ENCODE measurements around the gene KATNAL1. TPM values are rescaled to one million over a fixed set of nuclear protein-coding genes. Genes with fewer than 3 reads are reported as not detected.

Gene KATNAL1
- total and polyA plus RNA-seq, 10 of the 15 experiments (the other 5 are each of a cell fraction or from before 2014, with no cell fraction given): 6.5 to 18.7 (median 11.7) TPM

GRCh38 chr13:30193279-30194234 is 113.8 kb downstream of the KATNAL1 start (continued):
- TF ChIP-seq RELB (IDR thresholded peaks at IDR 0.05; ENCODE audit: low read depth) (peak; percentile 71; the same call in 1 of the 2 replicates), ZNF687 (IDR thresholded peaks at IDR 0.05) (peak; percentile 97), CUX1 (IDR thresholded peaks at IDR 0.05; ENCODE audit: insufficient replicate concordance, low read depth, low read length) (peak; percentile 43), NFIC (IDR thresholded peaks at IDR 0.05; ENCODE audit: low read depth, low read length) (peak; percentile 90), BHLHE40 (IDR thresholded peaks at IDR 0.05; ENCODE audit: borderline replicate concordance in 1 of 2, low read depth in 2 of 2, low read length in 1 of 2) (peak; percentile 78 to 83), PBX3 (IDR thresholded peaks at IDR 0.05; ENCODE audit: insufficient replicate concordance, low read depth, low read length) (peak; percentile 14), CREM (IDR thresholded peaks at IDR 0.05; ENCODE audit: low read depth) (peak; percentile 54; the same call in 1 of the 2 replicates), ZNF384 (IDR thresholded peaks at IDR 0.05; ENCODE audit: borderline replicate concordance, low read depth, low read length) (peak; percentile 51), MEF2B (IDR thresholded peaks at IDR 0.05; ENCODE audit: partially characterized antibody, poor library complexity, severe bottlenecking) (peak; percentile 95), IKZF1 (conservative IDR thresholded peaks at IDR 0.05) (peak; percentile 49; the same call in 1 of the 2 replicates), IKZF2 (IDR thresholded peaks at IDR 0.05) (peak; percentile 41; a peak in 3 of 4 replicates)
